ENCODE results near the gene EXOC4.

The EXOC4 gene

DNA sequence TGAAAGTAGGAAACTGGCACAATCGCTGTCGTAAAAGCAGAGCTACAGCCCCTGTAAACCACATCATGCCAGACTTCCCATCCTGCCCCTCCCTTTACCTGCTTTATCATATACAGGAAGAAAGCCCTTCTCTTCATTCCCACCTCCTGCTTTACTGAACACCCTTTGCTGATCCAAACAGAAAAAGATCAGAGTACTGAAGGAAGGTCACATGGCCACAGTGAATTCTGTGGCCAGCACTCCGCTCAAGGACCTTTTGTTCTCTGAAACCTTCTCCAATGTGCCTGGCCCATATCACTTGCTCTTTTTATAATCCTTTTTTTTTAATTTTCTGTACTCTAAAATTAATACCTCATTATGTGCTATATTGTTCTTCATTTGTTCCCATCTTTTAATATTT is 765.4 kb downstream of the EXOC4 start:
- no peak for DNase-seq

DNA sequence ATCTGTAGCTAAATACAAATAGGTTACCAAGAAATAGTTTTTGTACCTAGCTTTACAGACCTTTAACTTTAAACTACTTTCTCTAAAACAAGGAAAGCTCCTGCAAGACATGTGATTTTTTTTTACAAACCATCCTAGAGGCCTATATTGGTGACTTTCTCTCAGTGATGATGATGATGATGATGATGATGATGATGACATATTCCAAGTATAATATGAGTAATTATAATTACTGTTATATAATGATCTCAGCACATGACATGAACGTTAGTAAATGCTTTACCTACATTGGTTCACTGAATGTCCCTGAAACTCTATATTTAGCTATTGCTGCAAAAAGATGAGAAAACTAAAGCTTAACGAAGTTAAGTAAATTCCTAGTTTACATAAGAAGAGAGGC is 766.4 kb downstream of the EXOC4 start:
- DNase-seq = no peak

DNA sequence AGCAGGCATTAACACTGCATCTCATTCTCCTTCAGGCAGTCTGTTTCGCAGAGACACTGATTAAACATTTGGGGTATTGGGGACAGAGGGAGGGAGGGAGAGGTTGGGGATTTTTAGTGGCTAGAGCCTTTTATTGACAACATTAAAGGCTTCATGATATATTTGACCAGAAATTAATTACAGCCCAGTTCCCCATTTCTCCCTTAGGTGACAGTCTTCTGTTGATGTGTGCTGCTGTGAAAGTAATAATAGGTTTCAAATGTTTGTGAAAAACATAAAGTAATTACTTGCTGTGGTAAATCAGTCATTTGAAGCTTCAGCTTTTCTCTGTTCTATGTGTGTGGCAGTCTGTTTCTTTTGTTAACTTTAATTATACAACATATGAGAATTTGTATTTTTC is 769.0 kb downstream of the EXOC4 start:
- DNase-seq = no peak

DNA sequence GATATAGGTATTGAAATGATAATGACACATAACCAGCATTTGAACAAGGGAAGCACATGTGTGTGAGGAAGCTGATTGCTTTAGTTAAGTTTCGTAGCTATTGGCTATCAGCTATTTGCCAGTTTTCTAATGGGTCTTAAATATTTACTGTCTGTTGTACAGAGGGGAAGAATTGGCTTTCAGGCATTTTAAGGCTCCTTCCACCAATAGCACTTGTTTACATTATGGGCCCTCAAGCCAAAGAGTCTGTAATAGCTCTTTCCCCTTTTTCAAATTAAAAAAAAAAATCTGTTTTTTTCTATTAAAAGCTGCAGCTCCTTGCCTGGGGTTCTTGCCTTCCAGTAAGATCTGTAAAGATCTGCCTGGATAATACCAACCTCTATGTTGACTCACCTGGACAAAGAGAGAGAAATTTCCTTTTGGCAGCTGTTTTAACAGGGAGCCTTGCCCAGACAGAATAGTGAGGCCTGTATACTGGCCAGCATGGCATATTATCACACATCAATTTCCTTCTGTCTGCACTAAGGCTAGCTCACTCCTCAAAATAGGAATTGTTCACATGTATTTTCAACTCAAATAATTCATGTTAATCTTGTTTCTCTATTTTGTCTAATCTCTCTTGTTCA is 769.5 kb downstream of the EXOC4 start:
- DNase-seq = no peak

DNA sequence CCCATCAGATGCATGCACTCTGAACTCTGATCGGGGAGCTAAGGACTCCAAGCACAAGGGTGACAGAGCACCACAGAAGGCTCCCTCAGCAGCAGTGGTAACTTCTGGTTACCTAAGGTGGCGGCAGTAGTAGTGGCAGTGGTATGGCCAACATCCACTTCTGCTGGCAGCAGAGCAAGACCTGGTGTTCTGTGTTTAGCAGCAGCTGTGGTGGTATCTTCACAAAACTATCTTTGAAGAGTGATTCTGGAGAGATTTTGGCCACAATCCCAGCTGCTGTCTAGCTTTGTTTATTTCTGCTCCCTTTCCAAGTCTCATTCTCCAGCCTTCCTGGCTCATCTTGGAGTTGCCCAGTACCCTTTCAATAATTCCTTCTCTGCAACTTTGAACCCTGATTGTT is 771.9 kb downstream of the EXOC4 start:
- DNase-seq = no peak

DNA sequence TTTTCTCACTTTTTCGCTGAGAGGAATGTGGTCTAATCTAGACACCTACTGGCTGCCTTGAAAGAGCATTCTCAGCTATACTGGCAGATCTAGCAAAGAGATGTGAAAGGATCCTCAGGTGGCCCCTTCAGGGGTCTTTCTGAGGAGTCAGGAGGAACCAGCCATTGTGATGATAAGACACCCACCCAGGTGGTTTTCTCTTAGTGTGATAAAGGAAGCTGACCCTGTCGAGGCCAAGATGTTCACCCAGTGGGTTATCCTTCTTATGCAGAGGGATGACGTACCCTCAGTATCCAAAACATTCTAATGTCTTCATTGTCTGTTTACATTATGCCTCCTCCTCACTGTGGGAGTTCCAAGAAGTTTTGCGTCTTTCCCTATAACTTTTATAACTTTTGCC is 776.0 kb downstream of the EXOC4 start:
- no peak for DNase-seq

DNA sequence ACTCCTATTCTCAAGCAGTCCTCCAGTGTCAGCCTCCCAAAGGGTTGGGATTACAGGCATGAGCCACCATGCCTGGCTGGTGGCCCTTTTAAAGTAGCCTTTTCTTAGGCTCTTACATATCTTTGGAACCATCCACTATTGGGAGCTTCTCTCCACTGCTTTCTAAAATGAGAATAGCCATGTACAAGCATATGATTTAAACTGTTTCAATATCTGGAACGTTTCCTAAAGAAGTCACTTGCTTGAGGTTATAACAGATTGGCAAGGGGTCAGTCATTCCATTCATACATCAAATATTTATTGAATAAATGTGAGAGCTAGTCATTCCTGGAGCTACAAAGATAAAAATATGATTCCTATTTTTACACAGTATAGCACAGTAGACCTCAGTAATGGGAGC is 776.9 kb downstream of the EXOC4 start:
- DNase-seq = no peak

DNA sequence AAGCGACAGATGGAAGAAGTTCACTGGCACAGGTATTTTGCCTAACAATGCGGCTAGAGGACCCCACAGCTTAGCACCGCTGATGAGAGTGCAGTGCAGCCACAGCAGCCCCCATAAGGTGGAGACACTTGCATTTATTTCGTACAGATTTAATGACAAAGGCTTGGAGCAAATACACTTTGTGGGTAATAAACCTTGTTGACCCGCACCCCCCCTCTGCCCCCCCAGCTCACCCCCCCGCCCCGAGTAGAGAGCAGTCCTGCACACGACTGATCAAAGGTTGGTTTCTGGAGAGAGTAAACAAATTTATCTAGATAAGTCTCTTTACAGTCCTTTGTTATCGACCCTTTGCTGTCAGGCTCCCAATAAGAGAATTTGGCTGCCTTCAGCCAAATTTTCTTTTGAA is 777.6 kb downstream of the EXOC4 start:
- DNase-seq = no peak

DNA sequence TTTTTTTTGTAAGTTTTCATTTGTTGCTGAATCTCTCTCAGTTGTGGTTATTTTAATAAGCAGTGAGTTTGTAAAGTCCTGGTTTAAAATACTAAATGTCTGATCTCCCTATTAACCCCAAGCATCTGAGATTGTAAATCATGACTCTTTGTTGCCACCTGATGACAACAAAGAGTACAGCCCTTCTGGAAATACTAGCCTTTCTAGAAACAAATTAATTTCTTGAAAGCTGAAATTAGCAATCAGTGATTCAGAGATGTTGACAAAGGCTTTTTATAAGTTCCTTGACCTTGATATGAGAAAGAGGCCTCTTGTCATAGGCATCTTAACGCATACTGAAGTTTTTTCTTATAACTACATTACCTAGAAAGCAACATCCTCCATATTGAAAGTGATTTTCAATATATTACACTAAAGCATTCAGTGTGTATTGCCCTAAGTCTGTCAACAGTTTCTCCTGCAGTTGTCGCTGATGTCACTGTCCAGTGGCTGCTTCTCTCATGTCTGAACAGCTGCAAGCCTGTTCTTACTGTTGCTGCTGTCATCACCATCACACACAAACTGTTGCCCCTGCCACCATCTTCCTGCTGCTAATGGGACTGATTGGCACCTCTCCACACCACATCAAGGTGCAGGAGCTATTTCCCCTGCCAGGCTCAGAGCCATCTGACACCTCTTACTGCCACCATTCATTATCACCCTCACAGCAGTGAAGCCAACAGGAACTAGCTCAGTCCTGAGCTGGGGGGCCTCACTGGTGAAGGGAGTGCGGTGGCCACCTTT is 779.1 kb downstream of the EXOC4 start:
- no peak for DNase-seq

DNA sequence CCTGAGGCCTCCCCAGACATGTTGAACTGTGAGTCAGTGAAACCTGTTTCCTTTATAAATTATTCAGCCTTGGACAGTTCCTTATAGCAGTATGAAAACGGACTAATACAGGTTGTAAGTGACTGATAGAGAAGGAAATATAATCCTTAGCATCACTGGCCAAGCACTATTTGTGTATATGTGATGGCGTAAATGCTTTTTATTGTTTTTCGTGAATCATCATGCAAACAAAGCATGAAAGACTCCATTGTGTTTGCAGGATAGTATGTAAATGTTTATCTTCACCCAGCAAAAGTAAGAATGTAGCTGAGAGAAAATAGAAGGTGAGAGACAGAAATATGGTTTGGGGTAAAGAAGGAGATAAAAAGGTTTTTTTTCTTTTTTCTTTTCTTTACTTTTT is 781.8 kb downstream of the EXOC4 start:
- DNase-seq = no peak

DNA sequence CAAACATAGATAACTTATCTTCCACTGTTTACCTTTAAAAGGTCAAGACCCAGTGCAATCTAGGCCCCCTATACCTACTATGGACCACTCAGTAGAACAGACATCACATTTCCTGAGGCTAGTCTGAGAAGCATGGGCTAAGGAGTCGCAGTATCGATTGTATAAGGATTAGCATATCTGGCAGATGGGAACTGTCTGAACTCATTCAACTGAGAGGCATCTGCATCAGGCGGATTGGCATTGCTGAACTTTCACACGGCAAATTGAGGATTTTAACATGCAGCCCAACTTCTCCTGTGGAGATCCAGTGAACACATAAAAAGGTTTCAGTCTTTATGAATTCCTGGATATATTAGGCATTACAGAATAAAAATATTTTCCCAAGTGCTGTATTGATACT is 785.1 kb downstream of the EXOC4 start:
- peak; percentile 89 for DNase-seq

DNA sequence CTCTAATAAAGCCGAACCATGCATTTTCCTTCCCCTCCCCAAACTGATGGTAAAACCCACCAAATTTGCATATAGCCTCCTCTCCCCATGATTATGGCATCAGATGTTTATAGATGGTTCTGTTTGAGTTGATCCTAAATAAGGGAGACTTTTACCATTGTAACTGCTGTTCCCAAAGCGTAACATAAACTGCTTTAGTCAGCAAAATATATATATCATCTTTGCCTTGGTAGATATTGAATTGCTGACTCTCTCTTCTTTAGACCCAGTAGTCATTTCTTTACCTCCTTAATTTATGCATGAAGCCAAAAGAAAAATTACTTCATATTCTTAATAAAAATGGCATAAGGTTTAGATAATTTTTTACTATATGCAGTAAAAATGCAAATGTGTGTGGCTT is 788.1 kb downstream of the EXOC4 start:
- no peak for DNase-seq

DNA sequence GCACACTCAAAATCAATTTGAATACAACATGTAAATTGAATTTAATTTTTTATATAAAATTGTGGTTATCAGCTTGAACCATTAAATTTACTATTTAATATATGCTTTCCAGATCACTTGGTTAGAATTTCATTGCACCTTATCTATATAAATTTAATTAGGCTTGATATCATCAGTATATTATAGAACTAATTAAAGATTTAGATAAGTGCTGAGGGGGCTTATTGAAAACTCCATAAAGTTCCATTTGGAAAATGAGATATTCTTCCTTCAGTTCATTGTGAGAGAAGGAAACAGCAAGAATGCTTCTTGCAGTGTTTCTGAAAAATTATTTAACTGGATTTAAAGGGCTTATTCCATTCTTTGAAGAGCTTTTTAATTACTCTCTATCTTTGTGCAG is 788.6 kb downstream of the EXOC4 start:
- no peak for DNase-seq

DNA sequence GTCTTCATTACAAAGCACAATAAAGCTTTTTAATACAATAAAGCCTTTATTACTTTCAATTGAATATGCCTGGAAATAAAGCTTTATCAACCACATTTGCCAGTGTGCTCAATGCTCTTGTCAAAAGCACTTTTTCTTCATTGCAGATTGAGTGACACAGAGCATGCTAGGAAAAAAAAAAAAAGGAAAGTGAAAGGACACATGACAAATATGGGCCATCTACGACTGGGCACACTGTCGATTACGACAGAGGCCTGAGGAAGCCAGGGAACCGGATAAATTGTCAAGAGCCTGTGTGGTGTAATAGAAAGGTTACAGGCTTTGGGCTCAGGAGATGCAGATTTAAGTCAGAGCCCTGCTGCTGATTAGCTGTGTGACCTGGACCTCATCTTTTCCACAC is 789.4 kb downstream of the EXOC4 start:
- DNase-seq = no peak

DNA sequence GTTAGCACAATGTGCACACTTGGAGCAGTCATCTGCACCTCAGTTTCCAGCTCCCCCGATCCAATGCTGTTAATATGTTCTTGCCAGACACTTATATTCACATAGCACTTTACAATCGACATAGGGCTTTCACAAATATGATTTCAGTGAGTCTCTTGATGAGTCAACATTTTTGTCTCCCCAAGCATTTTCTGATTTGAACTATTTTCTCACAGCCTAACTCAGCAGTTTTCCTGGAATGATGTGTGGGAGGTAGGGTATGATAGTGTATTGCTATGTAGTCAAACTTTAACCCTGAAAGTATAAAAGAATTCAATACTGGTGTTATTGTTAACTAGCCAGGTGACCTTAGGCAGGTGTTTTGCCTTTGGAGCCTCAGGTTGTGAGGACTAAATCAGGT is 791.8 kb downstream of the EXOC4 start:
- DNase-seq = no peak

DNA sequence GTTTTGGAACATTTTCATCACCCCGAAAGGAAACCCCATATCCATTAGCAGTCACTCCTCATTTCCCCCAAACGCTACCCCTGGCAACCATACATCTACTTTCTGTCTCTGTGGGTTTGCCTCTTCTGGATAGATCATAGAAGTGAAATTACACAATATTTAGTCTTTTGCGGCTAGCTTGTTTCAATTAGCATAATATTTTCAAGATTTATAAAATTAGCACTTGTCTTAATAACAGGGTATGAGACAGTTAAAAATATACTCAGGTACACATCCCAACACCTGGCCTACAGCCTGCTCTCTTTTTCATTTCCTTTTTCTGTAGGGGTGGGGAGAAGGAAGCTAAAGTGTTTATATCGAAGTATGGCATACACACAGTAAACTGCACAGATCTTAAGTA is 792.8 kb downstream of the EXOC4 start:
- DNase-seq = no peak

DNA sequence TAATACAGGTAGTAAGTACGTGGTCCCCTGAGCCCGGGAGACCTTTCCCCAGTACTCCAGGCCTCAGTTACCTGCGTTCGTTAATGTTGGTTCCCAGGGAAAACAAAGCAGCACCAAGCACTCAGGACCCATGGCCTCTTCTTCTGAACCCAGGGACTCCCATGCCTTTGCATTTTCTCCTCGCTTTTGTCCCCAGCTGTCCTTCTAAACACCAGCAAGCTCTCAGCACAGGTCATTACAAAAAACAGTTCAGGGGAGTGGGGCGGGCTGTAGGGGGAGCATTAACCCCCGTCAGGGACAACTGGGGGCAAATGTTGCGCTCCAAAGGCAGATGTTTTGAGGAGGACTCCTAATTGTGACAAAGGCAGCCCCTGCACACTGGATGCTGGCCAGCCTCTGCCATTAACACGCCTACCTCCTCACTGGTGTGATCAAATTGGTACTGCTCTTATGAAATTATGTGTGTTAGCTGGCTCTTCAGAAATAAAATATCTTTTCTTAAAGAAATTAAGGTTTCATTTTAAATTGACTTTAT is 793.8 kb downstream of the EXOC4 start:
- no peak for DNase-seq

DNA sequence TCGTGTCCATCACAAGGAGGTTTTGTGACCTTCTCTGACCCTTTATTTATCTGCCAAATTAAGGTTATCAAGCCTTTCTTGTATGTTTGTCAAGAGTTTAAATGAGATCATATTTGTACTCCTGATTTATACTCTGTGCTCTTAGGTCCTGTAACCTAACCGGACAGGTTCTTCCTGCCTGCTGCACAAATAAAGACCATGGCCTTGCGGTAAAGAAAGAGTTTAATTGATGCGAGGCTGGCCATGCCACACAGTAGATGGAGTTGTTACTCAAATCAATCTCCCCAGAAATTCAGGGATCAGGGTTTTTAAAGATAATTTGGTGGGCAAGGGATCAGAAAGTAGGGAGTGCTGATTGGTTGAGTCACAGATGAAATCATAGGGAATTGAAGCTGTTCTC is 794.8 kb downstream of the EXOC4 start:
- DNase-seq = no peak

DNA sequence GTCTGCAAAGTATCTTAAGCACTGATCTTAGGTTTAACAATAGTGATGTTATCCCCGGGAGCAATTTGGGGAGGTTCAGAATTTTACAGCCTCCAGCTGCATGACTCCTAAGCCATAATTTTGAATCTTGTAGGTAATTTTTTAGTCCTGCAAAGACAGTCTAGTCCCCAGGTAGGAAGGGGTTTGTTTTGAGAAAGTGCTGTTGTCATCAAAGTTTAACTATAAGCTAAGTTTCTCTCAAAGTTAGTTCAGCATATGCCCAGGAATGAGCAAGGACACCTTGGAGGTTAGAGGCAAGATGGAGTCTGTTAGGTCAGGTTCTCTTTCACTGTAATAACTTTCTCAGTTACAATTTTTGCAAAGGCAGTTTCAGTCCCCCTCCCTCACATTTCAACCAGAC is 795.3 kb downstream of the EXOC4 start:
- no peak for DNase-seq

DNA sequence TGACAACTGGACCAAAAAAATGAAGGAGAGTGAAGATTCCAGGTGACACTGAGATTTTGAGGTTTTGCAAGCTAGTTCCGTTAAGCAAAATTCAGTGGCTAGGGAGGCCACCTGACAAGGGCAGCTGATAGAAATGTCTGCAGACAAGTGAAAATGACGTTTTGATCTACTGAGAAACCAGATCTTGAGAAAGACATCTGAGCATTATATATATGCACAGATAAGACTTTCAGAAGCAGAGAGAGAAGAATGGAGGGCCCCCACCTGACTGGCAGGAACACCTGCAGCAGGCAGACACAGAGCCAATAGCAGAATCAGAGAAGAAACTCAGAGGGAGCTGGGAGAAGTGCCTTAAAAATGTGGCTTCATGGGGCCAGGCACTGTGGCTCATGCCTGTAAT is 798.1 kb downstream of the EXOC4 start:
- DNase-seq = no peak

DNA sequence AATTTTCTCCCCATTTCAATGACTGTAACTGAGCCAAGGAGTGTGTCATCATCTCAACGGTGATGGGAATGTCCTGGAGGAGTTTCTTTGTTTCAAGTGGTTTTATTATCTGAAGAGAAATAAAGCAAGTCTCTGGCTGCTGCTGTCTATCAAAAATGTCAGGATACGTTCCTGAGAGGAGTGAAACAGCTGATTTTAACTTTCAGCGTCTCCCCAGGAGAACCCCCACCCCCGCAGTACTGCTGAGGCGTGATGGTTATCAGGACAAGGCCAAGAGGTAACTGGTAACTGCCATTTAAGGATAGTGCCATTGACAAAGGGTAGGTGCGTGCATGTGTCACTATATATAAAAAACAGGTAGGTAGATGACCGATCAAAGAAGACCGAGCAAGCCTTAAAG is 803.9 kb downstream of the EXOC4 start:
- DNase-seq = no peak

DNA sequence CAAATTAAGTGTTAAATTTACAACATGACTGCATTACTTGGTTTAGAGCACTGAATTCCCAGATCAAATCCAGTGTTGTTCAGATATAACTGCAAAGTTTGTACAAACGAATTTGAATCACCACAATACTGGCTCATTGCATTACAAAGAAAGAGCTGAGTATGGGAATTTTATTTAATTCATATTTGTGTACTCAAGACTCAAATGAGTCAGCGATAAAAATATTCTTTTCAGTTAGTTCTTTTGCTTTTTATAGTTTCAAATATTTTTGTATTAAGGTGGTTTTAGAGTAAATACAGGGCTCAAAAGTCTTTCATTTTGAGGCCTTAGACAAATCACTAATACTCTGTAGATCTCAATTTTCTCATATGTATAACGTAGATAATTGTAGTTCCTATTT is 805.6 kb downstream of the EXOC4 start:
- DNase-seq = no peak

DNA sequence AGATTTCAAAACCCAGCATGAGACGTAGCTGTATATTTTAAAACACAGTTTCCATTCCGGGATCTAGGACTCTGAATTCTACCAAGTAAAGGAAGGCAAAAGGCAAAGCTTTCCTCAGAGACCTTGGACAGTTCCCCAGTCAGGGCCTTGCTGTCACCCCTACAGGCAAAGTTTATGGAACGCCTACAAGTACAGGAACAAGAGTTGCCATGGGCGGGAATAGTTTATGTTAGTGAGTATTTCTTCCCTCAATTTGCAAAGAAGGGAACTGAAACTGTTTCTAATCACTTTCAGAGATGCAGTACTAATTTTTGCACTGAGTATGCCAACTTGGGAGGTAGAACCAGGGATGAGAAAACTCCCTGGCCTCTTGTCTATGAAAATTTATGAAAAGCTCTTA is 806.1 kb downstream of the EXOC4 start:
- DNase-seq = no peak

DNA sequence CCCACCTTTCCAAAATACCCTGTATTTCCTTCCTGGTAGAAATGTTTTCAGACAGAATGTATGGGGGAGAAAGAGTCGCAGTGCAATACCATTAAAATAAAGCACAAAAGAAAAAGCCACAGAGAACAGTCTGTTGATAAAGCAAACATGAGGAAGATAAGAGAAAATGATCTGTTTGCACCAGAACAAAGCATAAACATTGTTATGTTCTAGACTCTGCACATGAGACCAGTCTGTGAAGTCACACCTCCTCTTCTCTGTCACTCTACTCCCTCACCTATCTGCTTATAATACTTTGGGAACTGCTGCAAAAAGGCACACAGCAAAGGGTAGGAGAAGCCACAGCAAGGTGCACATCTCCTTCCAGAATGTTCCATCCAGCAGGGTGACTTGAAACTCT is 807.0 kb downstream of the EXOC4 start:
- DNase-seq = no peak

DNA sequence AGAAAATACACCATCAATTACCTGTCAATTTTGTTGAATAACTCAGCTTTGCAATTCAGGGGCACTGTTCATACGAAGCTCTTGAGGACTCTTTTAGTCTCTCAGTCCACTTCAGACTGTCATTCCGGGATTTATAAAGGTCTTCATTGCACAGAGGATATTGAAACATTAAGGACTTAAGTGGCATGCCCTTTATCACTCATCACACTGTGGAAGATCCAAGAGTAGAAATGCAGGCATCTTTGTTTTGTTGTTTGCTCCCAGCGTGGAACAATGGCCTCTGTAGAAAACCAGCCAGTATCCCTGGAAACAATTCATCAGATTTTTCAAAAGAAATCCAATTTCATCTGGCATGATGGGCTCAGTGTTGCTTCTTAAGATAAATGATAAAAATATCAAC is 808.0 kb downstream of the EXOC4 start:
- DNase-seq = no peak
